ENCODE results near the gene RAI1.
A peak's percentile ranks its signal among the peaks of the same experiment; 100 is the strongest.
"Not testable (repeated sequence)": the region's sequence is repeated elsewhere in the genome, so short reads cannot be mapped to it uniquely, and the experiment has no call there.

RAI1 gene

GRCh38 chr17:17807440-17807839 is 126.2 kb downstream of the RAI1 start:
- no peak for DNase-seq

GRCh38 chr17:17808200-17808599 is 126.9 kb downstream of the RAI1 start:
- not testable (repeated sequence) for DNase-seq

GRCh38 chr17:17808706-17809432 is 127.6 kb downstream of the RAI1 start:
- no peak for DNase-seq

- DNase-seq, result no peak
Observed at GRCh38 chr17:17809531-17810083, 128.3 kb downstream of the RAI1 start.

GRCh38 chr17:17810084-17810894 is 129.0 kb downstream of the RAI1 start:
- no peak for DNase-seq

- DNase-seq, result no peak
Observed at GRCh38 chr17:17810895-17811248, 129.6 kb downstream of the RAI1 start.

- no peak for DNase-seq
Observed at GRCh38 chr17:17811381-17812210, 130.3 kb downstream of the RAI1 start.

GRCh38 chr17:17812211-17813054 is 131.2 kb downstream of the RAI1 start:
- peak; percentile 32 to 71 for DNase-seq

- no peak for DNase-seq
Observed at GRCh38 chr17:17813055-17813724, 131.9 kb downstream of the RAI1 start.

- no peak for DNase-seq
Observed at GRCh38 chr17:17813725-17814095, 132.5 kb downstream of the RAI1 start.

- DNase-seq, result no peak
Observed at GRCh38 chr17:17814162-17815061, 133.2 kb downstream of the RAI1 start.

GRCh38 chr17:17815062-17815406 is 133.8 kb downstream of the RAI1 start:
- DNase-seq, result no peak

GRCh38 chr17:17815436-17816200 is 134.4 kb downstream of the RAI1 start:
- no peak for DNase-seq

GRCh38 chr17:17816240-17816814 is 135.1 kb downstream of the RAI1 start:
- DNase-seq, result peak in 1 of 2 donors; percentile 50

- no peak for DNase-seq
Observed at GRCh38 chr17:17816831-17817551, 135.7 kb downstream of the RAI1 start.

- DNase-seq, result no peak
Observed at GRCh38 chr17:17817552-17817947, 136.3 kb downstream of the RAI1 start.

GRCh38 chr17:17818088-17818526 is 136.8 kb downstream of the RAI1 start:
- no peak for DNase-seq

GRCh38 chr17:17819111-17819510 is 137.9 kb downstream of the RAI1 start:
- DNase-seq, result no peak

Measured in hippocampal formation (tissue), 2 donors.